H9 (cell line): ENCODE data around the gene TMEM176B. TPM values are rescaled to one million over a fixed set of nuclear protein-coding genes. Genes with fewer than 3 reads are reported as not detected.

ENCODE experiments used
- DNase-seq: peaks from one replicate; pipeline ENCODE4 v3.0.0-alpha.2; 2017
- H2AFZ ChIP-seq: one replicate; pipeline ENCODE4 v1.6.1; 2013; ENCODE audit warnings: mild to moderate bottlenecking, low read length, control low read depth, moderate library complexity
- H2AK5ac ChIP-seq: 2 replicates; pipeline ENCODE4 v1.6.1; 2013; ENCODE audit warnings: low read length, control low read depth, mixed read lengths; ENCODE audit not compliant: insufficient read length
- H2BK120ac ChIP-seq: one replicate; pipeline ENCODE4 v1.6.1; 2013; ENCODE audit warnings: low read depth, mild to moderate bottlenecking, low read length, control low read depth, inconsistent platforms; ENCODE audit not compliant: poor library complexity, severe bottlenecking
- H2BK12ac ChIP-seq: 2 replicates; pipeline ENCODE4 v1.6.1; 2013; ENCODE audit warnings: low read length, control low read depth, mixed read lengths, low read depth; ENCODE audit not compliant: insufficient read length
- H2BK15ac ChIP-seq: 2 replicates; pipeline ENCODE4 v1.6.1; 2013; ENCODE audit warnings: low read depth, low read length, control low read depth
- H2BK20ac ChIP-seq: one replicate; pipeline ENCODE4 v1.6.1; 2013; ENCODE audit warnings: low read depth, mild to moderate bottlenecking, low read length, control low read depth, inconsistent platforms; ENCODE audit not compliant: poor library complexity, severe bottlenecking
- H2BK5ac ChIP-seq: 2 replicates; pipeline ENCODE4 v1.6.1; 2013; ENCODE audit warnings: low read length, control low read depth, mixed read lengths; ENCODE audit not compliant: insufficient read length
- H3K14ac ChIP-seq: 2 replicates; pipeline ENCODE4 v1.6.1; 2013; ENCODE audit warnings: low read length, control low read depth; ENCODE audit not compliant: insufficient read depth
- H3K18ac ChIP-seq: 2 replicates; pipeline ENCODE4 v1.6.1; 2013; ENCODE audit warnings: low read depth, mild to moderate bottlenecking, mixed read lengths, low read length, control low read depth; ENCODE audit not compliant: insufficient read length
- H3K23ac ChIP-seq: 2 replicates; pipeline ENCODE4 v1.6.1; 2013; ENCODE audit warnings: low read length, control low read depth, mixed read lengths, low read depth; ENCODE audit not compliant: insufficient read length
- H3K23me2 ChIP-seq: 2 replicates; pipeline ENCODE4 v1.6.1; 2013; ENCODE audit warnings: low read depth, mild to moderate bottlenecking, mixed read lengths, low read length, control low read depth; ENCODE audit not compliant: insufficient read length, poor library complexity, severe bottlenecking
- H3K27ac ChIP-seq: 2 replicates; pipeline ENCODE4 v1.5.1; 2013; ENCODE audit warnings: low read length, control low read depth, mixed read lengths, low read depth; ENCODE audit not compliant: insufficient read length
- H3K27me3 ChIP-seq: 2 replicates; pipeline ENCODE4 v1.6.1; 2013; ENCODE audit warnings: low read length, control low read depth, inconsistent platforms; ENCODE audit not compliant: insufficient read depth
- H3K4ac ChIP-seq: 2 replicates; pipeline ENCODE4 v1.6.1; 2013; ENCODE audit warnings: low read depth, mild to moderate bottlenecking, control low read depth, inconsistent platforms, low read length, moderate library complexity
- H3K4me1 ChIP-seq: 2 replicates; pipeline ENCODE4 v1.6.1; 2013; ENCODE audit warnings: low read length, control low read depth, inconsistent platforms; ENCODE audit not compliant: insufficient read depth
- H3K4me2 ChIP-seq: 2 replicates; pipeline ENCODE4 v1.6.1; 2013; ENCODE audit warnings: low read length, control low read depth, mixed read lengths; ENCODE audit not compliant: insufficient read length, insufficient read depth
- H3K56ac ChIP-seq: 2 replicates; pipeline ENCODE4 v1.6.1; 2013; ENCODE audit warnings: low read depth, mild to moderate bottlenecking, mixed read lengths, low read length, control low read depth; ENCODE audit not compliant: insufficient read length
- H3K79me1 ChIP-seq: 2 replicates; pipeline ENCODE4 v1.6.1; 2013; ENCODE audit warnings: low read depth, mild to moderate bottlenecking, moderate library complexity, low read length, control low read depth, inconsistent platforms; ENCODE audit not compliant: insufficient read depth, poor library complexity, severe bottlenecking
- H3K79me2 ChIP-seq: 2 replicates; pipeline ENCODE4 v1.6.1; 2013; ENCODE audit warnings: low read length, control low read depth, inconsistent platforms; ENCODE audit not compliant: insufficient read depth
- H3K9ac ChIP-seq: 2 replicates; pipeline ENCODE4 v1.6.1; 2013; ENCODE audit warnings: low read length, control low read depth, mixed read lengths; ENCODE audit not compliant: insufficient read length; ENCODE audit errors: extremely low read depth
- H3K9me3 ChIP-seq: one replicate; pipeline ENCODE4 v1.6.1; 2013; ENCODE audit warnings: low read depth, low read length, inconsistent platforms; ENCODE audit not compliant: control insufficient read depth
- H3T11ph ChIP-seq: one replicate; pipeline ENCODE4 v1.6.1; 2013; ENCODE audit warnings: mild to moderate bottlenecking, low read length, control low read depth, inconsistent platforms
- H4K20me1 ChIP-seq: one replicate; pipeline ENCODE4 v1.6.1; 2013; ENCODE audit not compliant: control insufficient read depth, insufficient read length, insufficient read depth
- H4K5ac ChIP-seq: 2 replicates; pipeline ENCODE4 v1.6.1; 2013; ENCODE audit warnings: low read depth, mild to moderate bottlenecking, mixed read lengths, low read length, control low read depth; ENCODE audit not compliant: insufficient read length
- H4K8ac ChIP-seq: replicated peaks from 2 replicates; pipeline ENCODE4 v1.6.1; 2013; ENCODE audit warnings: low read length, control low read depth, mixed read lengths, low read depth; ENCODE audit not compliant: insufficient read length
- H4K91ac ChIP-seq: 2 replicates; pipeline ENCODE4 v1.6.1; 2013; ENCODE audit warnings: low read depth, mild to moderate bottlenecking, moderate library complexity, mixed read lengths, low read length, control low read depth; ENCODE audit not compliant: insufficient read length
- H3K27ac Mint-ChIP-seq, 3 experiments: 2 replicates in 2 of 3; 3 replicates in 1 of 3; pipeline ENCODE4 v1.8.0; 2020 to 2021; ENCODE audit warnings: mixed read lengths in 3 of 3, mild to moderate bottlenecking in 1 of 3, moderate library complexity in 1 of 3
- H3K27me3 Mint-ChIP-seq: 2 replicates; pipeline ENCODE4 v1.8.0; 2021; ENCODE audit warnings: low read depth, mild to moderate bottlenecking, moderate library complexity, mixed read lengths
- H3K36me3 Mint-ChIP-seq, 3 experiments: 2 replicates in 2 of 3; 3 replicates in 1 of 3; pipeline ENCODE4 v1.8.0; 2020 to 2021; ENCODE audit warnings: low read depth in 3 of 3, mixed read lengths in 3 of 3; ENCODE audit not compliant: insufficient read depth in 1 of 3
- H3K4me1 Mint-ChIP-seq, 2 experiments: 2 replicates each; pipeline ENCODE4 v1.8.0; 2020; ENCODE audit warnings: mixed read lengths in 2 of 2
- H3K4me3 Mint-ChIP-seq, 2 experiments: 2 replicates in 1 of 2; 3 replicates in 1 of 2; pipeline ENCODE4 v1.8.0; 2020 to 2021; ENCODE audit warnings: mild to moderate bottlenecking in 2 of 2, mixed read lengths in 2 of 2, moderate library complexity in 1 of 2
- H3K9me3 Mint-ChIP-seq, 2 experiments: 2 replicates in 1 of 2; 3 replicates in 1 of 2; pipeline ENCODE4 v1.8.0; 2020; ENCODE audit warnings: mild to moderate bottlenecking in 2 of 2, mixed read lengths in 2 of 2, moderate library complexity in 1 of 2
- WGBS: extraction: QIAGEN DNeasy Blood & Tissue Kit; methylation state at CpG from one replicate; pipeline ENCODE4 v1.1.7; 2013; ENCODE audit warnings: missing lambda C conversion rate, low lambda C conversion rate, mixed read lengths; ENCODE audit not compliant: insufficient read length; ENCODE audit errors: extremely low coverage; 5-methylcytosine and 5-hydroxymethylcytosine counted together
- total RNA-seq: library from RNA; stranded (reverse); gene quantifications from 2 replicates; pipeline ENCODE4 v1.2.1, GENCODE V29; 2021
- TF ChIP-seq, protein P1 (sequence below): fragments of 200-600 bp; sonication (generic); conservative IDR thresholded peaks from 3 replicates; pipeline ENCODE4 v1.8.0; 2021; ENCODE audit warnings: antibody characterized with exemption, mild to moderate bottlenecking

The TMEM176B gene
- total RNA-seq, 1 experiment from 2014 or later, result 0.85 TPM

DNA sequence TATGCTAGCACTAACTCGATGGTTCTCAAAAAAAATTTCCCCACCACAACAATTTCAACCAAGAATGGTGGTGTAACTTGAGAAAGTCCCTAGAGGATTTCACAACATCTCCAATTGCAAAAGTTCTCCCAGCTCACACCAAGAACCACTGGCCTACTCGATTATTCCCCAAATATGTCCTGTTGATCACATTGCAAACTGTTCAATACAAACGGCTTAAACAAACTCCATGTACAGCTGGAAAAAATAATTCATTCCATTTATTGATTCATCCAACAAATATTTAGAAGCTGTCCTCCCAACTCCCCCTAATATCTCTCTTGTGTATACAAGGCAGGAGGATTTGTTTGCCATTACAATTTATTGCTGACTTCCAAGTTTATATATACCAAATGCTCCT, 19.1 kb downstream of the TMEM176B start:
- Histone ChIP-seq H3K4me1 (no peaks in the 10 kb centered on the region), H3T11ph (no peak overlapping the region), H3K9ac (no peak overlapping the region), H3K56ac (no peak overlapping the region), H2BK12ac (no peak overlapping the region), H4K5ac (no peak overlapping the region), H3K4ac (no peak overlapping the region), H3K79me2 (no peaks in the 10 kb centered on the region), H2BK20ac (no peak overlapping the region), H3K23ac (no peak overlapping the region), H3K18ac (no peak overlapping the region), H3K14ac (no peak overlapping the region), H4K20me1 (no peaks in the 10 kb centered on the region), H3K23me2 (no peaks in the 10 kb centered on the region), H3K79me1 (no peaks in the 10 kb centered on the region), H2BK5ac (no peak overlapping the region), H2BK15ac (no peak overlapping the region), H2BK120ac (no peak overlapping the region), H3K4me2 (no peak overlapping the region), H4K8ac (no peak overlapping the region), H4K91ac (no peak overlapping the region), H2AK5ac (no peak overlapping the region), H3K27ac (no peak overlapping the region), H3K9me3 (no peaks in the 10 kb centered on the region), H3K27me3 (no peaks in the 10 kb centered on the region), H2AFZ (no peak overlapping the region)
- TF ChIP-seq, protein P1, sequence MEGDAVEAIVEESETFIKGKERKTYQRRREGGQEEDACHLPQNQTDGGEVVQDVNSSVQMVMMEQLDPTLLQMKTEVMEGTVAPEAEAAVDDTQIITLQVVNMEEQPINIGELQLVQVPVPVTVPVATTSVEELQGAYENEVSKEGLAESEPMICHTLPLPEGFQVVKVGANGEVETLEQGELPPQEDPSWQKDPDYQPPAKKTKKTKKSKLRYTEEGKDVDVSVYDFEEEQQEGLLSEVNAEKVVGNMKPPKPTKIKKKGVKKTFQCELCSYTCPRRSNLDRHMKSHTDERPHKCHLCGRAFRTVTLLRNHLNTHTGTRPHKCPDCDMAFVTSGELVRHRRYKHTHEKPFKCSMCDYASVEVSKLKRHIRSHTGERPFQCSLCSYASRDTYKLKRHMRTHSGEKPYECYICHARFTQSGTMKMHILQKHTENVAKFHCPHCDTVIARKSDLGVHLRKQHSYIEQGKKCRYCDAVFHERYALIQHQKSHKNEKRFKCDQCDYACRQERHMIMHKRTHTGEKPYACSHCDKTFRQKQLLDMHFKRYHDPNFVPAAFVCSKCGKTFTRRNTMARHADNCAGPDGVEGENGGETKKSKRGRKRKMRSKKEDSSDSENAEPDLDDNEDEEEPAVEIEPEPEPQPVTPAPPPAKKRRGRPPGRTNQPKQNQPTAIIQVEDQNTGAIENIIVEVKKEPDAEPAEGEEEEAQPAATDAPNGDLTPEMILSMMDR, result no peak
- no CpG with 5 or more reads among the region's 3 CpGs for WGBS
- Mint-ChIP-seq H3K27ac (no peak overlapping the region), H3K27me3 (peaks cover 58% of the 10 kb centered on the region), H3K36me3 (no peaks in the 10 kb centered on the region; a peak in 1 of 7 replicates), H3K4me3 (no peak overlapping the region), H3K4me1 (no peaks in the 10 kb centered on the region), H3K9me3 (no peaks in the 10 kb centered on the region)
- no peak for DNase-seq
